Measurements from ENCODE around the gene APCDD1.

The APCDD1 gene

GRCh38 chr18:10441472-10441871 is 13.0 kb upstream of the APCDD1 start:
- Histone ChIP-seq H3K27me3 (replicated peaks; ENCODE audit: insufficient read depth, low read length) (no peaks in the 10 kb centered on the region), H3K9me3 (replicated peaks; ENCODE audit: insufficient read depth, low read length) (no peaks in the 10 kb centered on the region), H3K79me2 (ENCODE audit: low read length) (no peaks in the 10 kb centered on the region), H2AFZ (ENCODE audit: low read length) (no peak overlapping the region), H3K4me3 (ENCODE audit: low read length) (no peak overlapping the region), H3K36me3 (replicated peaks; ENCODE audit: insufficient read depth, low read length) (no peaks in the 10 kb centered on the region), H4K20me1 (ENCODE audit: insufficient read depth, low read length) (no peaks in the 10 kb centered on the region), H3K4me2 (ENCODE audit: low read depth, low read length) (no peak overlapping the region), H3F3A (ENCODE audit: insufficient read depth, low read length) (no peaks in the 10 kb centered on the region), H3K27ac (ENCODE audit: low read length) (no peak overlapping the region), H3K9ac (ENCODE audit: low read length) (no peak overlapping the region), H3K9me2 (replicated peaks; ENCODE audit: insufficient read depth, low read length) (no peaks in the 10 kb centered on the region), H3K4me1 (ENCODE audit: low read length) (no peaks in the 10 kb centered on the region)
- TF ChIP-seq EZH2phosphoT487 (IDR thresholded peaks at IDR 0.05; ENCODE audit: low read length): no peak
- no peak for TF ChIP-seq CTCF (IDR thresholded peaks at IDR 0.05; ENCODE audit: low read length)
- no peak for TF ChIP-seq EZH2 (optimal IDR thresholded peaks at IDR 0.05; ENCODE audit: low read depth, low read length)
- DNase-seq: no peak

- H4K20me1 ChIP-seq (ENCODE audit: insufficient read depth, low read length): no peaks in the 10 kb centered on the region
- no peaks in the 10 kb centered on the region for H3K36me3 ChIP-seq (replicated peaks; ENCODE audit: insufficient read depth, low read length)
- H3K27ac ChIP-seq (ENCODE audit: low read length): no peak overlapping the region
- no peak for DNase-seq
- H3K9me3 ChIP-seq (replicated peaks; ENCODE audit: insufficient read depth, low read length): no peaks in the 10 kb centered on the region
- no peak overlapping the region for H3K9ac ChIP-seq (ENCODE audit: low read length)
- no peak overlapping the region for H3K4me2 ChIP-seq (ENCODE audit: low read depth, low read length)
- no peaks in the 10 kb centered on the region for H3F3A ChIP-seq (ENCODE audit: insufficient read depth, low read length)
- no peaks in the 10 kb centered on the region for H3K9me2 ChIP-seq (replicated peaks; ENCODE audit: insufficient read depth, low read length)
- H3K79me2 ChIP-seq (ENCODE audit: low read length): no peaks in the 10 kb centered on the region
- no peaks in the 10 kb centered on the region for H3K4me1 ChIP-seq (ENCODE audit: low read length)
- TF ChIP-seq EZH2 (optimal IDR thresholded peaks at IDR 0.05; ENCODE audit: low read depth, low read length): no peak
- TF ChIP-seq EZH2phosphoT487 (IDR thresholded peaks at IDR 0.05; ENCODE audit: low read length): no peak
- no peak for TF ChIP-seq CTCF (IDR thresholded peaks at IDR 0.05; ENCODE audit: low read length)
- H3K27me3 ChIP-seq (replicated peaks; ENCODE audit: insufficient read depth, low read length): no peaks in the 10 kb centered on the region
- H3K4me3 ChIP-seq (ENCODE audit: low read length): no peak overlapping the region
- H2AFZ ChIP-seq (ENCODE audit: low read length): no peak overlapping the region
These were observed 11.9 kb upstream of the APCDD1 start for GRCh38 chr18:10442551-10442971.

GRCh38 chr18:10443001-10443400 is 11.4 kb upstream of the APCDD1 start:
- H3K9ac ChIP-seq (ENCODE audit: low read length): no peak overlapping the region
- no peaks in the 10 kb centered on the region for H3K9me3 ChIP-seq (replicated peaks; ENCODE audit: insufficient read depth, low read length)
- H3K4me3 ChIP-seq (ENCODE audit: low read length): no peak overlapping the region
- H2AFZ ChIP-seq (ENCODE audit: low read length): no peak overlapping the region
- no peak for DNase-seq
- H4K20me1 ChIP-seq (ENCODE audit: insufficient read depth, low read length): no peaks in the 10 kb centered on the region
- H3K36me3 ChIP-seq (replicated peaks; ENCODE audit: insufficient read depth, low read length): no peaks in the 10 kb centered on the region
- no peaks in the 10 kb centered on the region for H3K79me2 ChIP-seq (ENCODE audit: low read length)
- H3K27ac ChIP-seq (ENCODE audit: low read length): no peak overlapping the region
- no peaks in the 10 kb centered on the region for H3F3A ChIP-seq (ENCODE audit: insufficient read depth, low read length)
- no peaks in the 10 kb centered on the region for H3K9me2 ChIP-seq (replicated peaks; ENCODE audit: insufficient read depth, low read length)
- H3K4me1 ChIP-seq (ENCODE audit: low read length): no peaks in the 10 kb centered on the region
- H3K27me3 ChIP-seq (replicated peaks; ENCODE audit: insufficient read depth, low read length): no peaks in the 10 kb centered on the region
- no peak overlapping the region for H3K4me2 ChIP-seq (ENCODE audit: low read depth, low read length)
- no peak for TF ChIP-seq CTCF (IDR thresholded peaks at IDR 0.05; ENCODE audit: low read length)
- TF ChIP-seq EZH2phosphoT487 (IDR thresholded peaks at IDR 0.05; ENCODE audit: low read length): no peak
- TF ChIP-seq EZH2 (optimal IDR thresholded peaks at IDR 0.05; ENCODE audit: low read depth, low read length): no peak
